Stimulated activated CD4-positive, alpha-beta T cell treated with anti-CD3 and anti-CD28 coated beads, Interleukin-2, amount 100 ng/mL, for 4 hours (primary cell): ENCODE data around the gene ERGIC3.

Experiments used
- DNase-seq: peaks from one replicate; pipeline ENCODE4 v3.0.0-alpha.2; 2020; ENCODE audit warnings: low read depth

Gene ERGIC3

GRCh38 chr20:35561671-35562070 lies 19.8 kb downstream of the ERGIC3 start:
- no peak for DNase-seq

- DNase-seq: no peak
These were observed 20.7 kb downstream of the ERGIC3 start for GRCh38 chr20:35562541-35563110.

GRCh38 chr20:35563834-35564233 lies 22.0 kb downstream of the ERGIC3 start:
- DNase-seq: no peak

GRCh38 chr20:35564905-35565304 lies 23.0 kb downstream of the ERGIC3 start:
- DNase-seq: no peak

GRCh38 chr20:35568645-35569044 lies 26.8 kb downstream of the ERGIC3 start:
- no peak for DNase-seq

GRCh38 chr20:35571555-35571954 lies 29.7 kb downstream of the ERGIC3 start:
- no peak for DNase-seq

- DNase-seq: no peak
These were observed 31.0 kb downstream of the ERGIC3 start for GRCh38 chr20:35572838-35573237.

- DNase-seq: no peak
These were observed 34.1 kb downstream of the ERGIC3 start for GRCh38 chr20:35575958-35576357.

- no peak for DNase-seq
These were observed 34.9 kb downstream of the ERGIC3 start for GRCh38 chr20:35576816-35577215.

- no peak for DNase-seq
These were observed 36.6 kb downstream of the ERGIC3 start for GRCh38 chr20:35578469-35578868.

- DNase-seq: no peak
These were observed 37.3 kb downstream of the ERGIC3 start for GRCh38 chr20:35579196-35579595.

GRCh38 chr20:35582131-35582530 lies 40.3 kb downstream of the ERGIC3 start:
- DNase-seq: no peak

- DNase-seq: no peak
These were observed 41.0 kb downstream of the ERGIC3 start for GRCh38 chr20:35582741-35583404.

- DNase-seq: no peak
These were observed 42.0 kb downstream of the ERGIC3 start for GRCh38 chr20:35583636-35584560.

GRCh38 chr20:35586751-35587425 lies 45.0 kb downstream of the ERGIC3 start:
- no peak for DNase-seq

- DNase-seq: no peak
These were observed 45.6 kb downstream of the ERGIC3 start for GRCh38 chr20:35587436-35587835.

GRCh38 chr20:35588397-35588796 lies 46.5 kb downstream of the ERGIC3 start:
- no peak for DNase-seq

- no peak for DNase-seq
These were observed 50.6 kb downstream of the ERGIC3 start for GRCh38 chr20:35592339-35592974.

- DNase-seq: no peak
These were observed 53.6 kb downstream of the ERGIC3 start for GRCh38 chr20:35595456-35595855.

- DNase-seq: no peak
These were observed 54.0 kb downstream of the ERGIC3 start for GRCh38 chr20:35595901-35596300.

- no peak for DNase-seq
These were observed 55.3 kb downstream of the ERGIC3 start for GRCh38 chr20:35597186-35597585.

- DNase-seq: no peak
These were observed 56.6 kb downstream of the ERGIC3 start for GRCh38 chr20:35598476-35598875.
